DND-41 (cell line): ENCODE measurements around the gene CHST12.

Experiments used
- EZH2 ChIP-seq: IDR thresholded peaks from 3 replicates; pipeline ENCODE4 v1.6.1; 2012; ENCODE audit warnings: borderline replicate concordance, low read depth, mild to moderate bottlenecking, moderate library complexity, low read length, inconsistent platforms; ENCODE audit not compliant: severe bottlenecking
- TF ChIP-seq, protein P1 (sequence below): IDR thresholded peaks from 2 replicates; pipeline ENCODE4 v1.5.1; 2012; ENCODE audit warnings: borderline replicate concordance, low read length, moderate library complexity, mild to moderate bottlenecking; ENCODE audit not compliant: poor library complexity, severe bottlenecking; ENCODE audit errors: extremely low read depth

DNA sequence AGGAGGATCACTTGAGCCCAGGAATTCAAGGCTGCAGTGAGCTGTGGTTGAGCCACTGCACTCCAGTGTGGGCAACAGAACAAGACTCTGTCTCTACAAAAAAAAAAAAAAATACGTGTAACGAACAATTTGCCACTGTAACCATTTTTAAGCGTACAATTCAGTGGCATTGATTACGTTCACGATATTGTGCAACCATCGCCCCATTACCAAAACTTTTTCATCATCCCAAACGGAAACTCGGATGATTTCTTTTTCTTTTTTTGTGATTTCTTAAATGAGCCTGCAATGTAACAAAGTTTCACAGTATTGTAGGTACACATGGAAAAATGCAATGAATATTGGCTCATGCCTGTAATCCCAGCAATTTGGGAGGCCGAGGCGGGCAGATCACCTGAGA lies 63.3 kb downstream of the CHST12 start:
- TF ChIP-seq, protein P1, sequence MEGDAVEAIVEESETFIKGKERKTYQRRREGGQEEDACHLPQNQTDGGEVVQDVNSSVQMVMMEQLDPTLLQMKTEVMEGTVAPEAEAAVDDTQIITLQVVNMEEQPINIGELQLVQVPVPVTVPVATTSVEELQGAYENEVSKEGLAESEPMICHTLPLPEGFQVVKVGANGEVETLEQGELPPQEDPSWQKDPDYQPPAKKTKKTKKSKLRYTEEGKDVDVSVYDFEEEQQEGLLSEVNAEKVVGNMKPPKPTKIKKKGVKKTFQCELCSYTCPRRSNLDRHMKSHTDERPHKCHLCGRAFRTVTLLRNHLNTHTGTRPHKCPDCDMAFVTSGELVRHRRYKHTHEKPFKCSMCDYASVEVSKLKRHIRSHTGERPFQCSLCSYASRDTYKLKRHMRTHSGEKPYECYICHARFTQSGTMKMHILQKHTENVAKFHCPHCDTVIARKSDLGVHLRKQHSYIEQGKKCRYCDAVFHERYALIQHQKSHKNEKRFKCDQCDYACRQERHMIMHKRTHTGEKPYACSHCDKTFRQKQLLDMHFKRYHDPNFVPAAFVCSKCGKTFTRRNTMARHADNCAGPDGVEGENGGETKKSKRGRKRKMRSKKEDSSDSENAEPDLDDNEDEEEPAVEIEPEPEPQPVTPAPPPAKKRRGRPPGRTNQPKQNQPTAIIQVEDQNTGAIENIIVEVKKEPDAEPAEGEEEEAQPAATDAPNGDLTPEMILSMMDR = no peak
- no peak for TF ChIP-seq EZH2
